Activated CD4-positive, alpha-beta T cell treated with anti-CD3 and anti-CD28 coated beads for 24 hours (primary cell): Measurements from ENCODE around the gene HSPB6.

ENCODE experiments used
- DNase-seq, 2 donors: peaks; one replicate each; pipeline ENCODE4 v3.0.0-alpha.2; 2020; ENCODE audit warnings: low read depth in 2 of 2

The HSPB6 gene

DNA sequence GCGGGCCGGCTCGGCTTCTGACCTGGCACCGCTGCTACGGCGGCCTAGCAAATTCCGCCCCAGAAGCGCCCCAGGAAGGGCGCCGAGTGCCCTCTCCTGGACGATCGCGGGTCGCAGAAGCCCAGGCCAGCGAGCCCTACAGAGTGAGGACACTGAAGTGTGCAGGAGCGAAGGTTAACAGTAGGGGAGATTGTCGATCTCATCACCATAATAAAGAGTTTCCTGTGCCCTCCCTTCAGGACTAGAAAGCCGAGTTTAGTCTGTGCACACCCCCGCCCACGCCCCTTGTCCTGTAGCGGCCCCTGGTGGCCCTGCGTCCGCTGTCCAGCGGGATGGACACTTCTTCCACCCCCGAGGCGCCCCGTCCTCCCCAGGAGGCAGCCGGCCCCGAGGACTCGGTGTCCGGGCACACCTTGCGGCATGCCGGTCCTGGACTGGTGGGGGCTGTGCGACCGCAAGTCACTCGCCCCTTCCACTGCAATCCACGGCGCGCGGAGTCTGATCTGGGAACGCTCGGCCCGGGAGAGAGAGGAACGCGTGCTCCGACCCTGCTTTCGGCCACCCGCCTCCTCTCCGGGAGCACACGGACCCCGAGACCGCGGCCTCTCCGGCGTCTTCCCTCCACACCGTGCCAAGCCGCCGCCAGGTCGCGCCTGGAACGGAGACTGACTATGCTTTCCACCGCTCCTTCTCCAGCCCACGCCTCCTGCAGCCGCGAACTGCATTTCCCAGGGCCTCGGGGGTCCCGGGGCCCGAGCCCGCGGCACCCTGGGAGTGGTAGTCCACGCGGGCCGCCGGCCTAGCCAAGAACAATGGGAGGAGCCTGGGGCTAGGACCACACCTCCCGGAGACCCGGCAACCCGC is 39.8 kb downstream of the HSPB6 start:
- peak; percentile 65 to 92 for DNase-seq

DNA sequence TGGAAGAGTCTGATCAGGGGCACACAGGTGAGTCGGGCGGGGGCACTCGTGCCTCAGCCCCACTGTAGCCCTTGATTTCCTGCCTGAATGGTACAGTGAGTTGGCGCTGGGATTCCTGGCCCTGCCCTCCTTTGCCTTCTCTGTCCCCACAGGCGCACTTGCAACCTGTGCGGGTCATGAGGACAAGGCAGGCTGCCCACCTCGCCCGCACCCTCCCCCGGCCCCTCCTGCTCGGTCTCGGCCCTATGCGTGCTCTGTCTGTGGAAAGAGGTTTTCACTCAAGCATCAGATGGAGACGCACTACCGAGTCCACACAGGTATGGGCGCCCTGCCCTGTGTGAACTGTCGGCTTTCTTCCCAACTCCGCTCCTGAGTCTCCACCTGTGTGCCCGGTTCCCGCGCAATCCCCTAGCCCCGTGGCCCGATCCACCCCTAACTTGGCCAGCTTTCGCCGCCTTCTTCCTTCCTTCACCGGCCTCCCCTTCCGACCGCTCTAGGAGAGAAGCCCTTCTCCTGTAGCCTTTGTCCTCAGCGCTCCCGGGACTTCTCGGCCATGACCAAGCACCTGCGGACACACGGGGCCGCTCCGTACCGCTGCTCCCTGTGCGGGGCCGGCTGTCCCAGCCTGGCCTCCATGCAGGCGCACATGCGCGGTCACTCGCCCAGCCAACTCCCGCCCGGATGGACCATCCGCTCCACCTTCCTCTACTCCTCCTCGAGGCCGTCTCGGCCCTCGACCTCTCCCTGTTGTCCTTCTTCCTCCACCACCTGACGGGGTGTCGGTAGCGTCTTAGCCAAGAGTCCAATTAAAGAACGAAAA is 40.6 kb downstream of the HSPB6 start:
- no peak for DNase-seq

DNA sequence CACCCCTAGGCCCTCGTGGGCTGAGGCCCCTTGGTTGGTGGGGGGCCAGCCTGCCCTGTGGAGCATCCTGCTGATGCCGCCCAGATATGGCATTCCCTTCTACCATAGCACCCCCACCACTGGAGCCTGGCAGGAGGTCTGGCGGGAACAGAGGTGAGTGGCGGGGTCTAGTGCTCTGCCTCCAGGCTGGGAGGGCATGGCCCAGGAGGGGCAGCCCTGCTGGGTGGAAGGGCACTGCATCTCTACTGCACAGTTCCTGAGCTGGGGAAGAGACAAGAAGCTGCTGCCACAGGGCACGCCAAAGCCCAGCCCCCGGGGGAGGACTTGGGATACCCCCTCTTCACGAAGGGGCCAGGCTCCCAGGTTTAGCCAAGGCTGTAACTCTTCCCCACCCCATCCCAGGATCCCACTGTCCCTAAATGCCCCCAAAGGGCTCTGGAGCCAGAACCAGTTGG is 41.4 kb downstream of the HSPB6 start:
- DNase-seq, result no peak

DNA sequence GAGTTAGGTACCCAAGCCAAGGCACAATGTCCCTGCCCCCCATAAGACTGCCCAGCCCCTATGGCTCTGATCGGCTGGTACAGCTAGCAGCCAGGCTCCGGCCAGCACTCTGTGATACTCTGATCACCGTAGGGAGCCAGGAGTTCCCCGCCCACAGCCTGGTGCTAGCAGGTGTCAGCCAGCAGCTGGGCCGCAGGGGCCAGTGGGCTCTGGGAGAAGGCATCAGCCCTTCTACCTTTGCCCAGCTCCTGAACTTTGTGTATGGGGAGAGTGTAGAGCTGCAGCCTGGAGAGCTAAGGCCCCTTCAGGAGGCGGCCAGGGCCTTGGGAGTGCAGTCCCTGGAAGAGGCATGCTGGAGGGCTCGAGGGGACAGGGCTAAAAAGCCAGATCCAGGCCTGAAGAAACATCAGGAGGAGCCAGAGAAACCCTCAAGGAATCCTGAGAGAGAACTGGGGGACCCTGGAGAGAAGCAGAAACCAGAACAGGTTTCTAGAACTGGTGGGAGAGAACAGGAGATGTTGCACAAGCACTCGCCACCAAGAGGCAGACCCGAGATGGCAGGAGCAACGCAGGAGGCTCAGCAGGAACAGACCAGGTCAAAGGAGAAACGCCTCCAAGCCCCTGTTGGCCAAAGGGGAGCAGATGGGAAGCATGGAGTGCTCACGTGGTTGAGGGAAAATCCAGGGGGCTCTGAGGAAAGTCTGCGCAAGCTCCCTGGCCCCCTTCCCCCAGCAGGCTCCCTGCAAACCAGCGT is 42.1 kb downstream of the HSPB6 start:
- DNase-seq, result no peak

DNA sequence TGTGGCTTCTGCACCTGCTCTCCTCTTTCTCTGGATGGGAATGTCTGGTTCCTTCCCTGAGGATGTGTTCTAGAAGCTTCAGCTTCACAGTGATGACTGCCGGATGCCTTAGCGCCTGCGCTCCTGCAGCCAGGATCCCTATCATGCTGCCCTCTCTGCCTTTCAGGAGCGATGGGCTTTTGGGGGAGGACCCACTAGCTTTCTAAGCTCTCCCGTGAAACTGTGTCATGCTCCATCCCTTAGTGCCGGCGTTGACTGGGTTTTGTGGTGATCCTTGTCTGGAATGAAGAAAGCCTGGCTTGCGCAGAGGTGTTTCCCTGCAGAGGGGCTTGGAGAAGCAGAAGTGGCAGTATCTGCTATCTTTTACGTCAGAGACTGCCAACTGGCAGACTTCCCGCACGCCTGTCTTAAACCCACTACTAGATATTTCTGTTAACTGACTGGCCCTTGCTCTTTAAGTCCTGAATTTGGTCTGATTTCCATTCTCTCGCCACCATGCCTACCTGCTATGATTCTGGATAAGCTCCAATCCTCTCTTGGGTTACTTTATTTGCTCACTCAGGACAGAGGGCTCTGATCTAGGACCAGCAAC is 42.8 kb downstream of the HSPB6 start:
- DNase-seq, result no peak

DNA sequence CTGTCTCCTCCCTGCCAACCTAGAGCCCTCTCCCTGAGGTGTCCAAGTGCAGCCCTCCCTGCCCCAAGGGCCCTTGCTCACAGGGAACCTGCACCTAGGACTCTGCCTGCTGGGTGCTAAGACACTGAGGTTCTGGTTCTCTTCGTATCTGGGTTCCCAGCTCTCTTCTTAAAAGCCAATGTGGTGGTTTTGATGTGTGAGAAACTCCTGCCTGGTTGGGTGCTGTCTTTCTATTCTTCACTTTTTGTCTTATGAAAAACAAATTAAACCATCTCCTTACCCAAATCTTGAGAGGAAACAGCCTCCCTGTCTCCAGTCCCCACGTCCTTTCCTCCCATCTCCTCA is 43.4 kb downstream of the HSPB6 start:
- no peak for DNase-seq

DNA sequence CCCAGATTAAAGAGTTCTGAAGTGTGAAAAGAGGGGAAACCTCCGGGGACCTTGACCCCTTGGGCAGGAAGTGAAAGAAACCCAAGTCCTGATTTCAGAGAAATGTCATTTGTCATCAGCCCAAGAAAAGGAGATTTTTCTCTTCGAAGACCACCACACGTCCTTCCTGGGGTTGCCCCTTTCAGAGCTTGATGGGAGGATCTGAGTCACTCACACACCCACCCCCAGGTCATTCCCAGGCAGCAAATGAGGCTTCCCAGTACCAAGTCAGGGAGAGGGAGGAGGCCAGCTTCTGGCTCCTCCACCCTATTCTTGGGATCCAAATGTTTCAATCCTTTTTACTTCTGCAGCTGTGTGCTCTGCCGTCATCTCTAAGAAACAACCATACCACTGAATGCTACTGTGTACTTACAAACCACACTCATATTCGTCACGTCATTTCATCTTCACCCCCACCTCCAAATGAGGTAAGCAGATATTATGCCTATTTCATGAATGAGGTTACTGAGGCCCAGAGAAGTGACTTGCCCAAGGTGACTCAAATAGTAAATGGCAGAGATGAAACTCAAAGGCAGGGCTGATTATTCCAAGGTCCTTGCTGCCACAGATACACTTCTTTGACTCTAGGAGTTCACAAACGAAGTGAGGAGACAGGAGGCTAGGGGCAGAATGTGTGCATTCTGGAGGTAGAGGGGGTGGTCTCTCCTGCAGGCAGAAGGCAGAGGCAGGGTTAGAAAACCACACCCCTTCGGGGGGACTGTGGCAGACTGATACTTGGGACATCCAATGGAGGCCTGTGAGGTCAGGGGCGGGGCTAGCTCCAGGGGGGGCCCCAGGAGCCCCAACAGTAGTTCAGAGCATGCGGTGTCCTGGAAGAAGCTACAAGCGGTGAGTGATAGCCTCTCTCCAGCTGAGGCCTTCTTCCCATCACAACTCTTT is 44.0 kb downstream of the HSPB6 start:
- DNase-seq, result peak; percentile 71 to 77

DNA sequence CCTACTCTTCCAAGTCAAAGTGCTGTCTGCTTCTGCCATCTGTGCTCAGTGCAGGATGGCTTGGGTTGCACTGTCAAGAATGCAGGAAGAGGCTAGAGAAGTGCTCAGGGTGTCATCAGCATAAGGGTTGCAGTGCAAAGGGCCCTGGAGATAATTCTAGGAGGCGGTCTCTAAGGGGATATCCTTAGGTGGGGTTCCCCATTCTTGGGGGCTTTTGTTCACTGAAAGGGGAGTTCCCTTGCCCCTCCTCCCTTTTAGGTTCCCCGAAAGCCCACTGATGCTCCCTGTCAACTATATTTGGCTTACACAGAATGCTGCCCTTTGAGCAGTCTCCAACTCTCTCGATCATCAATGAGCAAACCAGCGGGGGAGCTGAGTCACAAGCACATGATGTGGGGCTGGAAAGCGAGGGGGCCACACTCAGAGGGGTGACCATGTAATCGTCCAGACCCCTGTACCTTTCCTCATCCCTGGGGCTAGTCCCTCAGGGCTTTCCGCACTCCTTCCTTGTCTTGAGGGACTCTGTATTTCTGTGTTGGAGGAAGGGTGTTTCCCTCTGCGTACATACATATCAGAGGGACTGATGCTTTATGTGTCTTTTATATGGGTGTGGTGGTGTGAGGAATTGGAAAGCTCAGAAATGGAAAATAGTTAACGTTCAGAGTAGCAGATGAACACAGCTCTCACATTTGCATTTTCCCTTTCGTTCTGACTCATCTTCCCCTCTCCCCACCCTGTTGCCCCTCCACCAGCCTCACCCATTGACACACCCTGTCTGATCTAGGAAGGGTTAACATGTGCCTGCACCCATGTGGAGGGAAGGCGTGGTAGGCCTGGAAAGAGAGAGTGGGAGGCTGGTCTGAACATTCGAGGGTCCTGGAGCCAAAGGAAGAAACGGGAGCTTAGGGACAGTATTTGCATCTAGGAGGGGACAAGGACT is 45.8 kb downstream of the HSPB6 start:
- peak; percentile 42 to 55 for DNase-seq

DNA sequence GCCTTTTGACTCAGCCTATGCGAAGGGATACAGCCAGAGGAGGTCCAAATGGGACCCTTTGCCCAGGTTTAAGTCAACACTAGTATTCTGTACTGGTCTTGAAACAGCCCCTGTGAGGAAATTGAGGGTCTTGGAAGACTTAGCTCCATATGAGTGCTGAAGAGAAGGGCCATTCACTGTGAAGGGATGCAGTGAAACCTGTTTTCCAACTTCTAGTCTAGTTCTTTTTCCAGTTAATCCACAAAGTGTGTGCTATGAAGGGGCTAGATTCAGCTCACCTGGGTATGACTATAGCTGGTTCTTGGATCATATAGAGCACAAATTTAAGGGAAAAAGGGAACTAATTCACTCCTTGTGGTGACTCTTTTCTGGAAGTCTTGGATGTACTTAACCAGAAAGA is 48.4 kb downstream of the HSPB6 start:
- DNase-seq, result no peak
